H1 (cell line): ENCODE results near the gene PHEX. TPM values are rescaled to one million over a fixed set of nuclear protein-coding genes. Genes with fewer than 3 reads are reported as not detected.
A peak's percentile ranks its signal among the peaks of the same experiment; 100 is the strongest.

Experiments used
- CTCF ChIA-PET: fragments of 300-600 bp; sonication (Branson Sonifier 250); formaldehyde crosslinking; loops from one replicate; lab custom pipeline; 2021; ENCODE audit not compliant: partially characterized antibody; lab: Charles Lee
- POLR2A ChIA-PET: fragments of 300-600 bp; sonication (Branson Sonifier 250); formaldehyde crosslinking; loops from one replicate; lab custom pipeline; 2021; ENCODE audit warnings: inconsistent platforms; ENCODE audit not compliant: partially characterized antibody; lab: Charles Lee
- DNase-seq, 2 experiments: peaks; one replicate each; pipeline versions ENCODE4 v3.0.0 to v3.0.0-alpha.2; 2010 to 2022; ENCODE audit warnings: low spot score in 2 of 2, low read depth in 1 of 2, mixed read lengths in 1 of 2
- FAIRE-seq: peaks from 2 replicates; lab custom pipeline; 2011; peaks lifted over from hg19 to GRCh38; lab: Jason Lieb, UNC
- H2AFZ ChIP-seq: 2 replicates; pipeline ENCODE4 v1.8.1; 2012; ENCODE audit warnings: low read length, inconsistent platforms
- H2AK5ac ChIP-seq: 2 replicates; pipeline ENCODE4 v1.6.1; 2013; ENCODE audit warnings: low read depth, low read length
- H2BK120ac ChIP-seq: replicated peaks from 2 replicates; pipeline ENCODE3; 2013; ENCODE audit warnings: low read depth, low read length, inconsistent platforms
- H2BK12ac ChIP-seq: 2 replicates; pipeline ENCODE4 v1.6.1; 2013; ENCODE audit warnings: low read depth, low read length
- H2BK15ac ChIP-seq: 2 replicates; pipeline ENCODE4 v1.6.1; 2013; ENCODE audit warnings: low read length
- H2BK20ac ChIP-seq: 2 replicates; pipeline ENCODE4 v1.6.1; 2013; ENCODE audit warnings: low read length
- H2BK5ac ChIP-seq: 2 replicates; pipeline ENCODE4 v1.6.1; 2013; ENCODE audit warnings: low read depth, low read length
- H3K14ac ChIP-seq: 2 replicates; pipeline ENCODE4 v1.6.1; 2013; ENCODE audit warnings: inconsistent platforms; ENCODE audit not compliant: insufficient read length
- H3K18ac ChIP-seq: 2 replicates; pipeline ENCODE4 v1.6.1; 2013; ENCODE audit warnings: low read length; ENCODE audit errors: extremely low read depth
- H3K23ac ChIP-seq: 2 replicates; pipeline ENCODE4 v1.6.1; 2013; ENCODE audit warnings: inconsistent platforms; ENCODE audit not compliant: insufficient read length
- H3K23me2 ChIP-seq: 2 replicates; pipeline ENCODE4 v1.6.1; 2013; ENCODE audit warnings: low read depth, low read length
- H3K27ac ChIP-seq: 2 replicates; pipeline ENCODE4 v1.6.1; 2011; ENCODE audit warnings: low read depth, low read length, inconsistent platforms
- H3K27me3 ChIP-seq, 4 experiments: replicated peaks in 1 of 4; 1 replicate in 1 of 4; 2 replicates in 3 of 4; pipeline versions ENCODE4 v1.6.1 to v1.8.1; 2011 to 2013; ENCODE audit warnings: low read length in 3 of 4, mild to moderate bottlenecking in 3 of 4, inconsistent platforms in 2 of 4, mixed read lengths in 2 of 4, moderate library complexity in 1 of 4; ENCODE audit not compliant: control insufficient read depth in 3 of 4, insufficient read depth in 3 of 4; ENCODE audit errors: extremely low read depth in 1 of 4
- H3K36me3 ChIP-seq, 4 experiments: 2 replicates each; pipeline versions ENCODE4 v1.6.1 to v1.8.1; 2011 to 2013; ENCODE audit warnings: mild to moderate bottlenecking in 4 of 4, low read length in 3 of 4, moderate library complexity in 2 of 4, control low read depth in 1 of 4, inconsistent platforms in 1 of 4; ENCODE audit not compliant: insufficient read depth in 4 of 4, control insufficient read depth in 2 of 4
- H3K4ac ChIP-seq: replicated peaks from 2 replicates; pipeline ENCODE3; 2013; ENCODE audit warnings: low read length, low read depth, mixed read lengths, inconsistent platforms; ENCODE audit not compliant: insufficient read length
- H3K4me1 ChIP-seq, 4 experiments: replicated peaks in 1 of 4; 1 replicate in 1 of 4; 2 replicates in 3 of 4; pipeline versions ENCODE4 v1.6.1 to v1.8.1; 2011 to 2013; ENCODE audit warnings: low read length in 3 of 4, inconsistent platforms in 2 of 4, mixed read lengths in 1 of 4; ENCODE audit not compliant: insufficient read depth in 4 of 4, control insufficient read depth in 3 of 4
- H3K4me2 ChIP-seq, 2 experiments: 2 replicates each; pipeline versions ENCODE4 v1.6.1 to v1.8.1; 2011 to 2013; ENCODE audit warnings: low read depth in 2 of 2, low read length in 2 of 2, control low read depth in 1 of 2, inconsistent platforms in 1 of 2, mild to moderate bottlenecking in 1 of 2; ENCODE audit not compliant: insufficient read depth in 1 of 2
- H3K4me3 ChIP-seq, 4 experiments: fragments of 200-600, 300-600 bp in 1 of 4; sonication (generic), shearing (Covaris generic), sonication (Bioruptor Twin) in 1 of 4; 2 replicates each; pipeline versions ENCODE4 v1.5.1 to v1.8.1; 2011 to 2016; ENCODE audit warnings: low read length in 4 of 4, low read depth in 3 of 4, control low read depth in 2 of 4, inconsistent platforms in 2 of 4, mild to moderate bottlenecking in 2 of 4, mixed read lengths in 1 of 4, moderate library complexity in 1 of 4; ENCODE audit not compliant: insufficient read depth in 2 of 4; ENCODE audit errors: extremely low read depth in 1 of 4
- H3K56ac ChIP-seq: replicated peaks from 2 replicates; pipeline ENCODE3; 2013; ENCODE audit warnings: low read depth, mild to moderate bottlenecking, mixed read lengths, low read length, inconsistent platforms; ENCODE audit not compliant: insufficient read length
- H3K79me1 ChIP-seq: 2 replicates; pipeline ENCODE4 v1.6.1; 2013; ENCODE audit warnings: low read depth, low read length, control low read depth
- H3K79me2 ChIP-seq, 2 experiments: 2 replicates each; pipeline versions ENCODE4 v1.6.1 to v1.8.1; 2012 to 2013; ENCODE audit warnings: low read length in 2 of 2, mild to moderate bottlenecking in 2 of 2, inconsistent platforms in 1 of 2; ENCODE audit not compliant: insufficient read depth in 2 of 2, control insufficient read depth in 1 of 2
- H3K9ac ChIP-seq, 4 experiments: replicated peaks in 1 of 4; 1 replicate in 1 of 4; 2 replicates in 3 of 4; pipeline versions ENCODE4 v1.6.1 to v1.8.1; 2011 to 2013; ENCODE audit warnings: low read depth in 3 of 4, low read length in 3 of 4, control low read depth in 2 of 4, mild to moderate bottlenecking in 2 of 4, moderate library complexity in 2 of 4, inconsistent platforms in 1 of 4; ENCODE audit errors: extremely low read depth in 1 of 4
- H3K9me3 ChIP-seq, 2 experiments: 2 replicates each; pipeline versions ENCODE4 v1.6.1 to v1.8.1; 2012 to 2013; ENCODE audit warnings: mild to moderate bottlenecking in 2 of 2, moderate library complexity in 2 of 2, control low read depth in 1 of 2, inconsistent platforms in 1 of 2, low read depth in 1 of 2, low read length in 1 of 2, mixed read lengths in 1 of 2; ENCODE audit not compliant: insufficient read depth in 2 of 2
- H4K20me1 ChIP-seq, 2 experiments: replicated peaks in 1 of 2; 2 replicates each; pipeline versions ENCODE3 to v1.8.1; 2011 to 2013; ENCODE audit warnings: inconsistent platforms in 2 of 2, low read length in 2 of 2, mild to moderate bottlenecking in 1 of 2; ENCODE audit not compliant: insufficient read depth in 2 of 2, control insufficient read depth in 1 of 2
- H4K5ac ChIP-seq: 2 replicates; pipeline ENCODE4 v1.6.1; 2013; ENCODE audit warnings: low read length, low read depth, mixed read lengths, inconsistent platforms; ENCODE audit not compliant: insufficient read length
- H4K8ac ChIP-seq: 2 replicates; pipeline ENCODE4 v1.8.0; 2013; ENCODE audit warnings: mild to moderate bottlenecking, moderate library complexity, low read length, inconsistent platforms; ENCODE audit not compliant: insufficient read depth; ENCODE audit errors: extremely low read depth
- H4K91ac ChIP-seq: replicated peaks from 2 replicates; pipeline ENCODE3; 2013; ENCODE audit warnings: low read length, mixed read lengths, inconsistent platforms; ENCODE audit not compliant: insufficient read length
- CEBPB ChIP-seq: IDR thresholded peaks from 2 replicates; pipeline ENCODE4 v1.6.1; 2012; ENCODE audit warnings: low read depth, low read length
- KDM5A ChIP-seq: fragments of 200-600 bp; IDR thresholded peaks from 2 replicates; pipeline ENCODE4 v1.7.1; 2012; ENCODE audit warnings: mild to moderate bottlenecking, low read length, inconsistent platforms, mixed read lengths
- POLR2A ChIP-seq, 2 experiments: IDR thresholded peaks; 1 replicate in 1 of 2; 2 replicates in 1 of 2; pipeline ENCODE4 v1.6.1; 2011; ENCODE audit warnings: low read depth in 2 of 2, low read length in 2 of 2, mild to moderate bottlenecking in 2 of 2; ENCODE audit errors: control extremely low read depth in 1 of 2
- WGBS, 2 experiments: shearing (Covaris generic) in 1 of 2; methylation state at CpG; one replicate each; pipeline versions ENCODE4 v1.1.6 to v1.1.7; 2013 to 2015; ENCODE audit warnings: low lambda C conversion rate in 2 of 2, mixed read lengths in 2 of 2, inconsistent platforms in 1 of 2, low coverage in 1 of 2, missing lambda C conversion rate in 1 of 2; ENCODE audit not compliant: insufficient replicate concordance in 2 of 2, insufficient coverage in 1 of 2, insufficient read length in 1 of 2; ENCODE audit errors: extremely low coverage in 1 of 2, missing lambda C conversion rate in 1 of 2; 5-methylcytosine and 5-hydroxymethylcytosine counted together
- polyA plus RNA-seq, 7 experiments: library from polyadenylated mRNA; depleted of rRNA in 3 of 7; stranded (reverse) in 5 of 7; unstranded in 2 of 7; fragments of >200 nt in 5 of 7; fragments of 200-250 nt in 2 of 7; gene quantifications; 1 replicate in 5 of 7; 2 replicates in 1 of 7; 4 replicates in 1 of 7; pipeline versions ENCODE4 v1.2.1 to v1.2.3, GENCODE V29; 2011 to 2013; ENCODE audit warnings: missing spikeins in 2 of 7, mixed read lengths in 2 of 7
- total RNA-seq: library from RNA; stranded (reverse); fragmentation: NEBNext Ultra II Directional; extraction: Animal tissue kit (Norgen Biotek cat#: 25700); gene quantifications from 2 replicates; pipeline ENCODE4 v1.2.1, GENCODE V29; 2021

The PHEX gene
- total and polyA plus RNA-seq, 2 of the 8 experiments (the other 6 are each of a cell fraction or from before 2014, with no cell fraction given): 0.03 to 0.11 TPM

DNA sequence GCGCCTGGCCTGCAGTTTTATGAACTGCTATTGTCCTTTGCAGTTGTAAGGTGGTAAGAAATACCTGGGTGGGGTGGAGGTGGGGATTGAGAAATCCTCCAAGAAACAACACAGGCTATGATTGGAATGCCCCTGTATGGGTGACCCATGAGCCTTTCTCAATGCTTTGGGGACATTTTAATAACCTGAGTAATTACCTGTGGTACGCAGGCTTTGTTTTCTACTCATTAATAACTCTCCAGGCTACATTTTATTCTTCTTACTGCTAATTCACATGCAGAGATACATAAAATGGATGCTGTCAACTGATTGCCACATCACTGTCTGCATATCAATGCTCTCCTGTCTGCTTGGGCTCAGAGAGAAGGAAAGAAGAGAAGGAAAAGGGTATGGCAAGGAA, 41.8 kb downstream of the PHEX start:
- no peak overlapping the region for H3K4ac ChIP-seq
- no peaks in the 10 kb centered on the region for H3K23me2 ChIP-seq
- H3K9ac ChIP-seq: no peak overlapping the region
- no peak overlapping the region for H3K4me2 ChIP-seq
- no peak overlapping the region for H2BK15ac ChIP-seq
- ChIA-PET CTCF (no interaction called here), POLR2A (no interaction called here)
- H3K9me3 ChIP-seq: no peaks in the 10 kb centered on the region
- peak; percentile 88 for TF ChIP-seq CEBPB
- no peak for TF ChIP-seq POLR2A (IDR thresholded peaks at IDR 0.05; ENCODE audit: control extremely low read depth in 1 of 2, low read depth in 2 of 2, low read length in 2 of 2)
- TF ChIP-seq KDM5A: no peak
- H3K79me2 ChIP-seq: no peaks in the 10 kb centered on the region
- no peak overlapping the region for H3K4me3 ChIP-seq
- no peak overlapping the region for H3K56ac ChIP-seq
- no peaks in the 10 kb centered on the region for H4K20me1 ChIP-seq
- no peak overlapping the region for H2BK12ac ChIP-seq
- FAIRE-seq (peak; percentile 68), DNase-seq (peak in 1 of 2 experiments; percentile 2)
- H3K27ac ChIP-seq: no peak overlapping the region
- H4K8ac ChIP-seq: no peak overlapping the region
- no peaks in the 10 kb centered on the region for H3K79me1 ChIP-seq
- no peak overlapping the region for H3K14ac ChIP-seq
- no peak overlapping the region for H3K23ac ChIP-seq
- H3K18ac ChIP-seq: no peak overlapping the region
- no peak overlapping the region for H4K91ac ChIP-seq
- peaks cover 0 to 3% (median 0%) of the 10 kb centered on the region in 4 experiments; a peak in 1 of 7 replicates for H3K4me1 ChIP-seq
- no peak overlapping the region for H4K5ac ChIP-seq
- H2BK120ac ChIP-seq: no peak overlapping the region
- H2BK20ac ChIP-seq: no peak overlapping the region
- H2AK5ac ChIP-seq: no peak overlapping the region
- no peak overlapping the region for H2BK5ac ChIP-seq
- 78% methylated on average over 2 of the region's 2 CpGs; no CpG with 5 or more reads in 1 of the 2 experiments for WGBS, 2 experiments
- no peaks in the 10 kb centered on the region for H3K27me3 ChIP-seq
- no peaks in the 10 kb centered on the region for H3K36me3 ChIP-seq
- H2AFZ ChIP-seq: no peak overlapping the region
